IMR-90 (cell line): ENCODE measurements around the gene FRMD4B. TPM values are rescaled to one million over a fixed set of nuclear protein-coding genes. Genes with fewer than 3 reads are reported as not detected.

ENCODE experiments used
- ATAC-seq: fragments of 200-7000 bp; cut with Tn5 transposase; 2 replicates; pipeline ENCODE4 v1.9.1; 2020; ENCODE audit warnings: low read depth, mild to moderate bottlenecking, moderate library complexity
- BruUV-seq: library from RNA; stranded (reverse); fragments of 400-500 nt; replicated peaks from 2 replicates; lab custom pipeline; 2021; lab: Mats Ljungman, UMichigan
- CTCF ChIA-PET: fragments of 300-600 bp; formaldehyde crosslinking; extraction: SDS; loops from one replicate; lab custom pipeline; 2021; ENCODE audit warnings: antibody characterized with exemption; lab: Yijun Ruan, JAX
- POLR2A ChIA-PET: fragments of 300-600 bp; sonication (Branson Sonifier 250); formaldehyde crosslinking; loops from one replicate; lab custom pipeline; 2022; ENCODE audit warnings: antibody characterized with exemption; ENCODE audit not compliant: unreplicated experiment; lab: Charles Lee
- DNase-seq: peaks from one replicate; pipeline ENCODE4 v3.0.0; 2013
- H2AFZ ChIP-seq: replicated peaks from 2 replicates; pipeline ENCODE3; 2013; ENCODE audit warnings: low read length, mild to moderate bottlenecking; ENCODE audit not compliant: poor library complexity
- H2AK5ac ChIP-seq: 2 replicates; pipeline ENCODE4 v1.6.1; 2013; ENCODE audit warnings: low read depth, low read length, inconsistent platforms
- H2AK9ac ChIP-seq: replicated peaks from 2 replicates; pipeline ENCODE3; 2013; ENCODE audit warnings: mild to moderate bottlenecking, low read depth, low read length, moderate library complexity; ENCODE audit not compliant: poor library complexity
- H2BK120ac ChIP-seq: 2 replicates; pipeline ENCODE4 v1.6.1; 2013; ENCODE audit warnings: low read depth, low read length, inconsistent platforms
- H2BK15ac ChIP-seq: 3 replicates; pipeline ENCODE4 v1.6.1; 2013; ENCODE audit warnings: low read depth, low read length, inconsistent platforms
- H2BK20ac ChIP-seq: 2 replicates; pipeline ENCODE4 v1.6.1; 2013; ENCODE audit warnings: low read depth, mild to moderate bottlenecking, inconsistent platforms, low read length, moderate library complexity
- H2BK5ac ChIP-seq: 2 replicates; pipeline ENCODE4 v1.6.1; 2013; ENCODE audit warnings: mild to moderate bottlenecking, low read depth, low read length, inconsistent platforms; ENCODE audit not compliant: poor library complexity, severe bottlenecking
- H3K14ac ChIP-seq: replicated peaks from 2 replicates; pipeline ENCODE4 v1.6.1; 2013; ENCODE audit warnings: low read depth, low read length, inconsistent platforms
- H3K18ac ChIP-seq: 2 replicates; pipeline ENCODE4 v1.6.1; 2013; ENCODE audit warnings: low read depth, low read length, control low read depth
- H3K23ac ChIP-seq: 2 replicates; pipeline ENCODE4 v1.6.1; 2013; ENCODE audit warnings: low read depth, low read length, inconsistent platforms
- H3K27ac ChIP-seq: 2 replicates; pipeline ENCODE4 v1.5.1; 2013; ENCODE audit warnings: mild to moderate bottlenecking, control low read depth, low read length; ENCODE audit not compliant: insufficient read depth
- H3K27me3 ChIP-seq: 2 replicates; pipeline ENCODE4 v1.6.1; 2013; ENCODE audit warnings: low read length; ENCODE audit not compliant: control insufficient read depth, insufficient read depth
- H3K36me3 ChIP-seq: 2 replicates; pipeline ENCODE4 v1.6.1; 2013; ENCODE audit warnings: low read length, mixed read lengths; ENCODE audit not compliant: control insufficient read depth, insufficient read depth
- H3K4ac ChIP-seq: 2 replicates; pipeline ENCODE4 v1.6.1; 2013; ENCODE audit warnings: low read depth, low read length, inconsistent platforms
- H3K4me1 ChIP-seq: 2 replicates; pipeline ENCODE4 v1.6.1; 2013; ENCODE audit warnings: low read length, mixed read lengths; ENCODE audit not compliant: control insufficient read depth, insufficient read depth
- H3K4me2 ChIP-seq: 2 replicates; pipeline ENCODE4 v1.6.1; 2013; ENCODE audit warnings: low read depth, mild to moderate bottlenecking, control low read depth, low read length, moderate library complexity
- H3K4me3 ChIP-seq: 2 replicates; pipeline ENCODE4 v1.5.1; 2013; ENCODE audit warnings: low read depth, mild to moderate bottlenecking, control low read depth, low read length, moderate library complexity; ENCODE audit not compliant: insufficient read depth
- H3K56ac ChIP-seq: 2 replicates; pipeline ENCODE4 v1.6.1; 2013; ENCODE audit warnings: low read length, inconsistent platforms; ENCODE audit not compliant: insufficient read depth; ENCODE audit errors: extremely low read depth
- H3K79me1 ChIP-seq, 2 experiments: 2 replicates each; pipeline ENCODE4 v1.6.1; 2013; ENCODE audit warnings: low read length in 2 of 2, inconsistent platforms in 1 of 2, low read depth in 1 of 2
- H3K9ac ChIP-seq: 2 replicates; pipeline ENCODE4 v1.6.1; 2013; ENCODE audit warnings: low read depth, low read length, control low read depth
- H3K9me1 ChIP-seq: 2 replicates; pipeline ENCODE4 v1.6.1; 2013; ENCODE audit warnings: low read length, inconsistent platforms; ENCODE audit not compliant: insufficient read depth
- H3K9me3 ChIP-seq: 2 replicates; pipeline ENCODE4 v1.6.1; 2013; ENCODE audit warnings: low read length; ENCODE audit not compliant: control insufficient read depth, insufficient read depth
- H4K20me1 ChIP-seq: 2 replicates; pipeline ENCODE4 v1.6.1; 2013; ENCODE audit warnings: low read length, inconsistent platforms; ENCODE audit not compliant: insufficient read depth
- H4K5ac ChIP-seq: 2 replicates; pipeline ENCODE4 v1.6.1; 2013; ENCODE audit warnings: mild to moderate bottlenecking, low read depth, low read length, control low read depth
- H4K8ac ChIP-seq, 2 experiments: 2 replicates each; pipeline ENCODE4 v1.6.1; 2013; ENCODE audit warnings: low read depth in 2 of 2, low read length in 2 of 2, control low read depth in 1 of 2, inconsistent platforms in 1 of 2
- H4K91ac ChIP-seq: 2 replicates; pipeline ENCODE4 v1.6.1; 2013; ENCODE audit warnings: low read depth, low read length, inconsistent platforms; ENCODE audit not compliant: insufficient read depth
- BHLHE40 ChIP-seq: fragments of 150-350 bp; IDR thresholded peaks from 2 replicates; pipeline ENCODE4 v1.6.1; 2016; ENCODE audit warnings: mild to moderate bottlenecking, low read depth, low read length
- FOS ChIP-seq: fragments of 150-350 bp; IDR thresholded peaks from 2 replicates; pipeline ENCODE4 v1.6.1; 2016; ENCODE audit warnings: low read depth, low read length
- MAFK ChIP-seq: IDR thresholded peaks from 2 replicates; pipeline ENCODE4 v1.6.1; 2012; ENCODE audit warnings: low read depth, low read length, improper control_type of control experiment
- WGBS, 2 experiments: methylation state at CpG; one replicate each; pipeline versions ENCODE4 v1.1.5 to v1.1.7; 2013; ENCODE audit warnings: missing lambda C conversion rate in 2 of 2; ENCODE audit not compliant: insufficient read length in 1 of 2; ENCODE audit errors: extremely low coverage in 2 of 2; 5-methylcytosine and 5-hydroxymethylcytosine counted together
- dilution Hi-C: fragments of 300-500 bp; cut with HindIII; formaldehyde crosslinking; loops from one replicate; pipeline ENCODE4 v1.14.3; 2018; ENCODE audit warnings: low sequenced_read_pairs; ENCODE audit not compliant: unreplicated experiment
- in situ Hi-C: fragments of 300-500 bp; cut with MboI; formaldehyde crosslinking; loops from 3 replicates; pipeline ENCODE4 v1.14.3; 2019; ENCODE audit warnings: low sequenced_read_pairs, inconsistent platforms, mixed read lengths
- intact Hi-C: fragments of 100-400 bp; cut with micrococcal nuclease; formaldehyde crosslinking; loops from 2 replicates; pipeline ENCODE4 v1.10.0; 2022
- polyA plus RNA-seq, 3 experiments: library from polyadenylated mRNA; depleted of rRNA; stranded (reverse); fragments of >200 nt; gene quantifications; 2 replicates each; pipeline ENCODE4 v1.2.3, GENCODE V29; 2012; ENCODE audit warnings: low replicate concordance in 1 of 3
- total RNA-seq: library from RNA; depleted of rRNA; stranded (reverse); fragments of >200 nt; gene quantifications from 2 replicates; pipeline ENCODE4 v1.2.3, GENCODE V29; 2012
- TF ChIP-seq, protein P1 (sequence below): fragments of 150-350 bp; IDR thresholded peaks from 2 replicates; pipeline ENCODE4 v1.6.1; 2016; ENCODE audit warnings: low read depth, mild to moderate bottlenecking, low read length, moderate library complexity, borderline replicate concordance

FRMD4B gene
- total and polyA plus RNA-seq, 2 of the 4 experiments (the other 2 are of a cell fraction), result 0.14 to 0.36 TPM

- no peaks in the 10 kb centered on the region for H4K20me1 ChIP-seq
- H4K91ac ChIP-seq, result no peak overlapping the region
- no peaks in the 10 kb centered on the region for H3K79me1 ChIP-seq
- no peaks in the 10 kb centered on the region for H3K4me1 ChIP-seq
- H4K8ac ChIP-seq, result no peak overlapping the region
- H3K4ac ChIP-seq, result no peak overlapping the region
- no peak overlapping the region for H3K23ac ChIP-seq
- H3K18ac ChIP-seq, result no peak overlapping the region
- H2AK5ac ChIP-seq, result no peak overlapping the region
- H2BK120ac ChIP-seq, result no peak overlapping the region
- H3K9me3 ChIP-seq, result no peaks in the 10 kb centered on the region
- in situ Hi-C loops, result no loop called here
- H3K27ac ChIP-seq, result no peak overlapping the region
- CTCF ChIA-PET, result no interaction called here
- no TSS peak for BruUV-seq
- no peak overlapping the region for H3K4me3 ChIP-seq
- H2BK20ac ChIP-seq, result no peak overlapping the region
- no peak overlapping the region for H4K5ac ChIP-seq
- H3K56ac ChIP-seq, result no peak overlapping the region
- H2AFZ ChIP-seq, result no peak overlapping the region
- H3K27me3 ChIP-seq, result no peaks in the 10 kb centered on the region
- H2AK9ac ChIP-seq, result no peak overlapping the region
- TF ChIP-seq, protein P1, sequence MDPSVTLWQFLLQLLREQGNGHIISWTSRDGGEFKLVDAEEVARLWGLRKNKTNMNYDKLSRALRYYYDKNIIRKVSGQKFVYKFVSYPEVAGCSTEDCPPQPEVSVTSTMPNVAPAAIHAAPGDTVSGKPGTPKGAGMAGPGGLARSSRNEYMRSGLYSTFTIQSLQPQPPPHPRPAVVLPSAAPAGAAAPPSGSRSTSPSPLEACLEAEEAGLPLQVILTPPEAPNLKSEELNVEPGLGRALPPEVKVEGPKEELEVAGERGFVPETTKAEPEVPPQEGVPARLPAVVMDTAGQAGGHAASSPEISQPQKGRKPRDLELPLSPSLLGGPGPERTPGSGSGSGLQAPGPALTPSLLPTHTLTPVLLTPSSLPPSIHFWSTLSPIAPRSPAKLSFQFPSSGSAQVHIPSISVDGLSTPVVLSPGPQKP, result no peak
- TF ChIP-seq FOS, result no peak
- no peak for TF ChIP-seq BHLHE40
- no peak for TF ChIP-seq MAFK
- 90% methylated on average over 2 of the region's 15 CpGs; no CpG with 5 or more reads in 1 of the 2 experiments for WGBS, 2 experiments
- H2BK15ac ChIP-seq, result no peak overlapping the region
- intact Hi-C loops, result no loop called here
- dilution Hi-C loops, result no loop called here
- POLR2A ChIA-PET, result no interaction called here
- H3K14ac ChIP-seq, result no peak overlapping the region
- ATAC-seq, result no peak
- H3K36me3 ChIP-seq, result no peaks in the 10 kb centered on the region
- no peak for DNase-seq
- no peak overlapping the region for H3K9ac ChIP-seq
- H2BK5ac ChIP-seq, result no peak overlapping the region
- H3K4me2 ChIP-seq, result no peak overlapping the region
- H3K9me1 ChIP-seq, result no peaks in the 10 kb centered on the region
Observed at GRCh38 chr3:69353503-69353902, 32.4 kb downstream of the FRMD4B start.
